ENCODE data around the gene PBX2.

GRCh38 chr6:32176476-32177182 lies 13.4 kb downstream of the PBX2 start:
- TF ChIP-seq CTCF (conservative IDR thresholded peaks at IDR 0.05; ENCODE audit: low read depth, low read length) (no peak), EZH2 (IDR thresholded peaks at IDR 0.05; ENCODE audit: borderline replicate concordance, low read depth, low read length, poor library complexity, severe bottlenecking) (no peak)

All from A673 (cell line).